Kidney epithelial cell (primary cell): ENCODE results near the gene FAHD1. TPM values are rescaled to one million over a fixed set of nuclear protein-coding genes. Genes with fewer than 3 reads are reported as not detected.

Experiments
- DNase-seq: peaks from one replicate; pipeline ENCODE4 v3.0.0-alpha.2; 2010; ENCODE audit warnings: low read depth
- H3K27me3 ChIP-seq: 2 replicates; pipeline ENCODE4 v1.6.0; 2011; ENCODE audit warnings: low read length; ENCODE audit not compliant: control insufficient read depth, insufficient read depth
- H3K36me3 ChIP-seq: 2 replicates; pipeline ENCODE4 v1.5.1; 2011; ENCODE audit warnings: low read length; ENCODE audit not compliant: control insufficient read depth, insufficient read depth
- H3K4me3 ChIP-seq: 2 replicates; pipeline ENCODE4 v1.5.1; 2011; ENCODE audit warnings: low read depth, mild to moderate bottlenecking, control low read depth, low read length
- total RNA-seq: library from RNA; depleted of rRNA; stranded (reverse); fragments of >200 nt; gene quantifications from 2 replicates; pipeline ENCODE4 v1.2.3, GENCODE V29; 2015
- TF ChIP-seq, protein P1 (sequence below): IDR thresholded peaks from 2 replicates; pipeline ENCODE4 v1.5.1; 2011; ENCODE audit warnings: mild to moderate bottlenecking, moderate library complexity, low read length, control low read depth, inconsistent platforms; ENCODE audit not compliant: insufficient read depth, poor library complexity, severe bottlenecking

The FAHD1 gene
- total RNA-seq: 59.7 and 77.3 TPM in 2 replicates

- H3K27me3 ChIP-seq: no peaks in the 10 kb centered on the region
- TF ChIP-seq, protein P1, sequence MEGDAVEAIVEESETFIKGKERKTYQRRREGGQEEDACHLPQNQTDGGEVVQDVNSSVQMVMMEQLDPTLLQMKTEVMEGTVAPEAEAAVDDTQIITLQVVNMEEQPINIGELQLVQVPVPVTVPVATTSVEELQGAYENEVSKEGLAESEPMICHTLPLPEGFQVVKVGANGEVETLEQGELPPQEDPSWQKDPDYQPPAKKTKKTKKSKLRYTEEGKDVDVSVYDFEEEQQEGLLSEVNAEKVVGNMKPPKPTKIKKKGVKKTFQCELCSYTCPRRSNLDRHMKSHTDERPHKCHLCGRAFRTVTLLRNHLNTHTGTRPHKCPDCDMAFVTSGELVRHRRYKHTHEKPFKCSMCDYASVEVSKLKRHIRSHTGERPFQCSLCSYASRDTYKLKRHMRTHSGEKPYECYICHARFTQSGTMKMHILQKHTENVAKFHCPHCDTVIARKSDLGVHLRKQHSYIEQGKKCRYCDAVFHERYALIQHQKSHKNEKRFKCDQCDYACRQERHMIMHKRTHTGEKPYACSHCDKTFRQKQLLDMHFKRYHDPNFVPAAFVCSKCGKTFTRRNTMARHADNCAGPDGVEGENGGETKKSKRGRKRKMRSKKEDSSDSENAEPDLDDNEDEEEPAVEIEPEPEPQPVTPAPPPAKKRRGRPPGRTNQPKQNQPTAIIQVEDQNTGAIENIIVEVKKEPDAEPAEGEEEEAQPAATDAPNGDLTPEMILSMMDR: no peak
- H3K4me3 ChIP-seq: peak within 1 kb of the TSS; percentile 94
- H3K36me3 ChIP-seq: no peaks in the 10 kb centered on the region
- DNase-seq: peak; percentile 67
Measured at GRCh38 chr16:1826691-1827573, at the start of gene FAHD1, which contains the start of gene HAGH. TSS of gene FAHD1 (plus strand) at chr16:1827206. CDS start at chr16:1827239, 33 bp downstream. TSS of gene HAGH (minus strand) at chr16:1826825. CDS start at chr16:1826787, 38 bp downstream.

- Histone ChIP-seq H3K36me3 (no peaks in the 10 kb centered on the region), H3K27me3 (no peaks in the 10 kb centered on the region), H3K4me3 (no peak overlapping the region)
- TF ChIP-seq, protein P1: no peak
- no peak for DNase-seq
Measured at GRCh38 chr16:1777375-1778199, 49.4 kb upstream of the FAHD1 start.

- no peak for DNase-seq
- TF ChIP-seq, protein P1: no peak
- H3K36me3 ChIP-seq: no peaks in the 10 kb centered on the region
Measured at GRCh38 chr16:1778200-1779179, 48.5 kb upstream of the FAHD1 start.

GRCh38 chr16:1779234-1779701, 47.7 kb upstream of the FAHD1 start:
- TF ChIP-seq, protein P1: no peak
- Histone ChIP-seq H3K4me3 (no peak overlapping the region), H3K36me3 (no peaks in the 10 kb centered on the region), H3K27me3 (no peaks in the 10 kb centered on the region)
- no peak for DNase-seq

More at GRCh38 chr16:1778200-1779179, 48.5 kb upstream of the FAHD1 start:
- no peaks in the 10 kb centered on the region for H3K27me3 ChIP-seq
- no peak overlapping the region for H3K4me3 ChIP-seq
